ENCODE measurements around the gene PKHD1. TPM values are rescaled to one million over a fixed set of nuclear protein-coding genes. Genes with fewer than 3 reads are reported as not detected.

PKHD1 gene
- total RNA-seq, 4 donors from 2014 or later = 0.04 to 0.32 (median 0.22) TPM; not detected in 1

- no peak for DNase-seq (ENCODE audit: low spot score in 2 of 2)
- no peak overlapping the region for H3K4me3 ChIP-seq (ENCODE audit: low read depth, poor library complexity, severe bottlenecking)
- intact Hi-C loops (cut with DNase I; ENCODE audit: low total_unique reads) = no loop called here
- 71 to 73% methylated on average over 11 of the region's 11 CpGs for WGBS, 2 donors
- no peak for TF ChIP-seq POLR2A (IDR thresholded peaks at IDR 0.05)
- no peak for TF ChIP-seq CTCF (IDR thresholded peaks at IDR 0.05)
Observed at GRCh38 chr6:52009466-52010140, 77.8 kb downstream of the PKHD1 start.

- 92 to 93% methylated on average over 3 of the region's 3 CpGs for WGBS, 2 donors
- no peak for TF ChIP-seq CTCF (IDR thresholded peaks at IDR 0.05)
- TF ChIP-seq POLR2A (IDR thresholded peaks at IDR 0.05) = no peak
- intact Hi-C loops (cut with DNase I; ENCODE audit: low total_unique reads) = no loop called here
- DNase-seq (ENCODE audit: low spot score in 2 of 2) = no peak
- no peak overlapping the region for H3K4me3 ChIP-seq (ENCODE audit: low read depth, poor library complexity, severe bottlenecking)
Observed at GRCh38 chr6:52000064-52000463, 87.3 kb downstream of the PKHD1 start.

- TF ChIP-seq POLR2A (IDR thresholded peaks at IDR 0.05) (no peak), CTCF (IDR thresholded peaks at IDR 0.05) (no peak)
- 83 to 93% methylated on average over 6 of the region's 6 CpGs for WGBS, 2 donors
- H3K4me3 ChIP-seq (ENCODE audit: low read depth, poor library complexity, severe bottlenecking) = no peak overlapping the region
- intact Hi-C loops (cut with DNase I; ENCODE audit: low total_unique reads) = no loop called here
- no peak for DNase-seq (ENCODE audit: low spot score in 2 of 2)
Observed at GRCh38 chr6:51996296-51996947, 91.0 kb downstream of the PKHD1 start.

- 70 to 71% methylated on average over 1 of the region's 1 CpG for whole genome bisulfite sequencing, 2 donors
- intact Hi-C loops (cut with DNase I; ENCODE audit: low total_unique reads) = no loop called here
- TF ChIP-seq POLR2A (IDR thresholded peaks at IDR 0.05) = no peak
- TF ChIP-seq CTCF (IDR thresholded peaks at IDR 0.05) = no peak
- H3K4me3 ChIP-seq (ENCODE audit: low read depth, poor library complexity, severe bottlenecking) = no peak overlapping the region
- DNase-seq (ENCODE audit: low spot score in 2 of 2) = no peak
Observed at GRCh38 chr6:51995214-51995755, 92.1 kb downstream of the PKHD1 start.

GRCh38 chr6:51992876-51993275 lies 94.5 kb downstream of the PKHD1 start:
- 30 to 47% methylated on average over 3 of the region's 3 CpGs for WGBS, 2 donors
- no peak overlapping the region for H3K4me3 ChIP-seq (ENCODE audit: low read depth, poor library complexity, severe bottlenecking)
- intact Hi-C loops (cut with DNase I; ENCODE audit: low total_unique reads) = no loop called here
- DNase-seq (ENCODE audit: low spot score in 2 of 2) = no peak
- TF ChIP-seq CTCF (IDR thresholded peaks at IDR 0.05) (no peak), POLR2A (IDR thresholded peaks at IDR 0.05) (no peak)
